ENCODE measurements around the gene EHF. TPM values are rescaled to one million over a fixed set of nuclear protein-coding genes. Genes with fewer than 3 reads are reported as not detected.
A peak's percentile ranks its signal among the peaks of the same experiment; 100 is the strongest.

Gene EHF
- total and polyA plus RNA-seq, 7 donors: 0.04 to 0.20 (median 0.13) TPM; not detected in 1

DNA sequence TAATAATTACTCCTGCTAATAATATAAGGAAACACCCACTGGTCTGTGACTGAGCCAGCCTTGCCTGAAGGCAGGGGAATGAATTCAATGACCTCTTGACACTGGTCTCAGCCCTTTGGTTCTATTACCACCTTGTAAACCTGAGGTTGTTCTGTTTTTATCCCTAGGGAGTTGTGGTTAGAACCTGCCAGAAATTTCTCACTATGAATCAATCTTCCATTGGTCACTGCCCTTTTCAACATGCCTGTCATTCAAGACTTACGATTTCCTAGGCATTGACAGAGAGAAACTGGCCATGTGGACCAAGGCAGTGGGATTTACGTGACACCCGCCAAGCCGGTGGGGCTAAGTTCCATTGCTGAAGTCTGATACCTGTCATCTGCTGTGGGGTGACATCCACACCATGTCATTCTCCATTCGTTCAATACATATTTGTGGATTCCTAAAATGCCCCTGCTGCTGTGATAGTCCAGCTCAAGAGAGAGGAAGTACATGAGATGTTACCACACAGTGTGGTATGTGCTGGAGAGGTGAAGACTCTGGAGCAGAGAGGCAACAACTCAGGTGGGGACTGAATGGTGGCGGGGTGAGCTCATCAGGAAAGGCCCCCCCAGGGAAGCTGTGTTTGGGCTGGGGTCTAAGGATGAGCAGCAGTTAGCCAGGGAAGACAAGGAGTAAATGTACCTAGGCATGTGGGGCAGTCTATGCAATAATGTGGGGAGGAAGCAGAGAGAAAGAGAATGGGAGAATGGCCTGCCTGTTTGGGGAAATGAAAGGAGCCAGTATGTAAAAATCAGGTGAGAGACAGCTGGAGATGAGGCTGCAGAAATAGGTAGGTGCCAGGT is 15.2 kb upstream of the EHF start:
- WGBS, 3 donors: 55 to 82% (median 81%) methylated on average over 6 of the region's 6 CpGs
- ATAC-seq: peak in 1 of 4 donors; percentile 79
- no peak for DNase-seq
- Histone ChIP-seq H3K9me3 (no peaks in the 10 kb centered on the region), H3K27ac (no peak overlapping the region), H3K27me3 (ENCODE audit: insufficient read depth in 3 of 3, low read length in 2 of 3) (no peaks in the 10 kb centered on the region), H3K36me3 (ENCODE audit: insufficient read depth in 1 of 2, low read depth in 1 of 2) (no peaks in the 10 kb centered on the region), H3K4me1 (no peaks in the 10 kb centered on the region), H3K4me3 (no peak overlapping the region)
- intact Hi-C loops (cut with DNase I): no loop called here
- TF ChIP-seq, protein P1, sequence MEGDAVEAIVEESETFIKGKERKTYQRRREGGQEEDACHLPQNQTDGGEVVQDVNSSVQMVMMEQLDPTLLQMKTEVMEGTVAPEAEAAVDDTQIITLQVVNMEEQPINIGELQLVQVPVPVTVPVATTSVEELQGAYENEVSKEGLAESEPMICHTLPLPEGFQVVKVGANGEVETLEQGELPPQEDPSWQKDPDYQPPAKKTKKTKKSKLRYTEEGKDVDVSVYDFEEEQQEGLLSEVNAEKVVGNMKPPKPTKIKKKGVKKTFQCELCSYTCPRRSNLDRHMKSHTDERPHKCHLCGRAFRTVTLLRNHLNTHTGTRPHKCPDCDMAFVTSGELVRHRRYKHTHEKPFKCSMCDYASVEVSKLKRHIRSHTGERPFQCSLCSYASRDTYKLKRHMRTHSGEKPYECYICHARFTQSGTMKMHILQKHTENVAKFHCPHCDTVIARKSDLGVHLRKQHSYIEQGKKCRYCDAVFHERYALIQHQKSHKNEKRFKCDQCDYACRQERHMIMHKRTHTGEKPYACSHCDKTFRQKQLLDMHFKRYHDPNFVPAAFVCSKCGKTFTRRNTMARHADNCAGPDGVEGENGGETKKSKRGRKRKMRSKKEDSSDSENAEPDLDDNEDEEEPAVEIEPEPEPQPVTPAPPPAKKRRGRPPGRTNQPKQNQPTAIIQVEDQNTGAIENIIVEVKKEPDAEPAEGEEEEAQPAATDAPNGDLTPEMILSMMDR (IDR thresholded peaks at IDR 0.05): no peak

DNA sequence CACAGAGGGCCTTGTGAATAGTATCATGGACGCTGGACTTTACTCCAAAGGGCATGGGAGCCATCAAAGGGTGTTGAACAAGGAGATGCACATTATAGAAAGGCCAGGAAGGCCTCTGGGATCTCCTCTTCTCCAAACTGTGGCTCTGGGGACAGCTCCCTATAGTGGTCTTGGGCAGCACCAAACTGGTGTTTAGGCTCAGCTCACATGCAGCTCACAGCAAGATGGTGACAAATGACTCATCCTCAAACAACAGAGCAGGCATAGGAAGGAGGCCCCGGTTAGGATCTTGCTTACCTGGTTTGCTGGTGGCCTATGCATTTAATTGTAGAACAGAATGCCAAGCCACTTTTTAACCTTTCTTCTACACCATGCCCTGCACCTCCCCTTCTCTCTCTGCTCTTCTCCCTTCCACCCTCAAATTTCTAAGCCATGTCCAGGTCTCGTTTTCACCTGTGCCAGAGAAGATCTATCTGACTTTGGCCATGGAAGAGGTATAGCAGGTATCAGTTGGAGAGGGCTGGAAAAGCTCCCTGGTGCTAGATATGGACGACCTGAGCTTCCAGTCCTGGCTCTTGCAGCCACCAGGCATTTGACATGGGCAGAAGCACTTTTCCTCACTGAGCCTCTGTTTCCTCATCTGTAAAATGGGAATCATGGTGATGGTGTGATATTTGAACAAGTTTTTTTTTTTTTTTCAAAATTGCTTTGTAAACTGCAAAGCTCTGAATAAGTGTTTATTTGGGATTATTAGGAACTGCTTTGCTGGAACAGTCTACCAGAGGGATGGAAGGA is 14.4 kb upstream of the EHF start:
- Histone ChIP-seq H3K4me1 (no peaks in the 10 kb centered on the region), H3K36me3 (ENCODE audit: insufficient read depth in 1 of 2, low read depth in 1 of 2) (no peaks in the 10 kb centered on the region), H3K9me3 (no peaks in the 10 kb centered on the region), H3K27ac (no peak overlapping the region), H3K27me3 (ENCODE audit: insufficient read depth in 3 of 3, low read length in 2 of 3) (no peaks in the 10 kb centered on the region), H3K4me3 (no peak overlapping the region)
- ATAC-seq: peak in 1 of 4 donors; percentile 30
- WGBS, 3 donors: 56 to 65% (median 58%) methylated on average over 4 of the region's 4 CpGs
- intact Hi-C loops (cut with DNase I): no loop called here
- no peak for DNase-seq
- TF ChIP-seq, protein P1 (IDR thresholded peaks at IDR 0.05): no peak

DNA sequence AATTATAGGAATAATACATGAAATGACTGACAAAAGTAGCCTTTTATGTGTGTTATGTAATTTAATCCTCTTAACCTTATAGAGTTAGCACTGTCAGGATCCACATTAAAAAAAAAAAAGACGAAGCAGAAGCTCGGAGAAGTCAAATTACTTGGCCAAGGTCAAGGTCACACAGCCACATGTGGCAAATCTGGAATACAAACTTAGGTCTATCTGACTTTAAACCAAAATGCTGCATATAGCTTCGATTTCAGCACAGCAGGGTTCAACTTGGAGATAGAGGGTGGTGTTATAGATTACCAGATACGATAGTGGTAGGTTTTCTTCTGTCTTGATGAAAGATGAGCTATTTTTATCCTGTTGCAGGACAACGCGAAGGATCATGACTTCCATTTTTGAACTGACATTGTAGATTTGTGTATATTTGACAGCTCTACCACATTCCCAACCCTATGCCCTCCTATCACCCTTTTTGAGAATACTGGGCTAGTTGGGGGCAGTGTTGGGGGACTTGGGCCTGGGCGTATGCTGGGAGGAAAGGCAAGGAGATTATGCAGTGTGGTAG is 11.6 kb upstream of the EHF start:
- intact Hi-C loops (cut with DNase I): no loop called here
- no peaks in the 10 kb centered on the region for H3K4me1 ChIP-seq
- no peaks in the 10 kb centered on the region for H3K9me3 ChIP-seq
- H3K27me3 ChIP-seq (ENCODE audit: insufficient read depth in 3 of 3, low read length in 2 of 3): no peaks in the 10 kb centered on the region
- TF ChIP-seq, protein P1 (IDR thresholded peaks at IDR 0.05): no peak
- no peak overlapping the region for H3K4me3 ChIP-seq
- no peaks in the 10 kb centered on the region for H3K36me3 ChIP-seq (ENCODE audit: insufficient read depth in 1 of 2, low read depth in 1 of 2)
- DNase-seq (no peak), ATAC-seq (no peak)
- no peak overlapping the region for H3K27ac ChIP-seq
- WGBS, 3 donors: 60 to 76% (median 65%) methylated on average over 7 of the region's 7 CpGs

DNA sequence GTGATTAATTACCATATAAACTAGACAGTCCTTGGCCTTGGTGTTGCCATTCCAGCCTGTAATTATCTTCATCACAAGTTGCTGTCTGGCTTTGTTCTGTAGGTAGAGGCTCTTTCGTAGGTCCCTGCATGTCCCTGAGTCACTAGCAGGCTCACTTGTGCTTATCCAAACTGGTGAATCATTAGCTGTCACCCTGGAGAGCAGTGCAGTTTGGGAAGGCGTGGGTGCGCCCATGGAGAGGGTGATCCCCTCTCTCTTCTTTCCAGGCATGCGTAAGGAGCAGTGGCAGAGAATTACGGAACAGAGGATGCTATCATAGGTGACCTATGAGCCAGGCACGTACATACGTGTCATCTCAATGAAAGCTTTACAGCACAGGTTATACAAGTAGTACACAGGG is 11.0 kb upstream of the EHF start:
- WGBS, 3 donors: 91 to 95% (median 95%) methylated on average over 7 of the region's 7 CpGs
- ATAC-seq: no peak
- H3K27ac ChIP-seq: no peak overlapping the region
- no peaks in the 10 kb centered on the region for H3K36me3 ChIP-seq (ENCODE audit: insufficient read depth in 1 of 2, low read depth in 1 of 2)
- H3K4me3 ChIP-seq: no peak overlapping the region
- intact Hi-C loops (cut with DNase I): no loop called here
- H3K27me3 ChIP-seq (ENCODE audit: insufficient read depth in 3 of 3, low read length in 2 of 3): no peaks in the 10 kb centered on the region
- no peak for DNase-seq
- TF ChIP-seq, protein P1 (IDR thresholded peaks at IDR 0.05): no peak
- no peaks in the 10 kb centered on the region for H3K9me3 ChIP-seq
- H3K4me1 ChIP-seq: no peaks in the 10 kb centered on the region
